Memory B cell (primary cell): ENCODE results near the gene MYBL2.
"Not testable (repeated sequence)": the region's sequence is repeated elsewhere in the genome, so short reads cannot be mapped to it uniquely, and the experiment has no call there.

ENCODE experiments used
- ATAC-seq: fragments of 150-1000 bp; cut with Tn5 transposase; 2 replicates; pipeline ENCODE4 v1.10.0; 2021; ENCODE audit warnings: low read depth, mild to moderate bottlenecking, moderate library complexity
- DNase-seq, 2 donors: peaks; one replicate each; pipeline ENCODE4 v3.0.0; 2022; ENCODE audit warnings: low spot score in 2 of 2
- H3K27ac Mint-ChIP-seq: one replicate; pipeline ENCODE4 v1.8.0; 2022; ENCODE audit warnings: mild to moderate bottlenecking, moderate library complexity, mixed read lengths
- H3K27me3 Mint-ChIP-seq: one replicate; pipeline ENCODE4 v1.8.0; 2022; ENCODE audit warnings: mixed read lengths
- H3K36me3 Mint-ChIP-seq: one replicate; pipeline ENCODE4 v1.8.0; 2022; ENCODE audit warnings: mild to moderate bottlenecking, mixed read lengths
- H3K4me1 Mint-ChIP-seq: one replicate; pipeline ENCODE4 v1.8.0; 2022; ENCODE audit warnings: mixed read lengths
- H3K4me3 Mint-ChIP-seq: one replicate; pipeline ENCODE4 v1.8.0; 2022; ENCODE audit warnings: mild to moderate bottlenecking, moderate library complexity, mixed read lengths
- H3K9me3 Mint-ChIP-seq: one replicate; pipeline ENCODE4 v1.8.0; 2022; ENCODE audit warnings: mixed read lengths

MYBL2 gene

GRCh38 chr20:43740642-43741041 is 73.7 kb downstream of the MYBL2 start:
- no peaks in the 10 kb centered on the region for H3K27me3 Mint-ChIP-seq
- H3K4me1 Mint-ChIP-seq = peaks cover 7% of the 10 kb centered on the region
- DNase-seq (no peak), ATAC-seq (no peak)
- H3K27ac Mint-ChIP-seq = no peak overlapping the region
- peaks cover 1% of the 10 kb centered on the region for H3K9me3 Mint-ChIP-seq
- H3K4me3 Mint-ChIP-seq = no peak overlapping the region
- H3K36me3 Mint-ChIP-seq = no peaks in the 10 kb centered on the region

- H3K36me3 Mint-ChIP-seq = no peaks in the 10 kb centered on the region
- DNase-seq (no peak), ATAC-seq (no peak)
- H3K4me1 Mint-ChIP-seq = peaks cover 4% of the 10 kb centered on the region
- no peaks in the 10 kb centered on the region for H3K27me3 Mint-ChIP-seq
- no peak overlapping the region for H3K27ac Mint-ChIP-seq
- no peaks in the 10 kb centered on the region for H3K9me3 Mint-ChIP-seq
- H3K4me3 Mint-ChIP-seq = no peak overlapping the region
Measured at GRCh38 chr20:43744151-43744611, 77.3 kb downstream of the MYBL2 start.

GRCh38 chr20:43744966-43745730 is 78.2 kb downstream of the MYBL2 start:
- DNase-seq = no peak
- ATAC-seq = peak; percentile 38
- peak overlapping the region; percentile 31 for H3K4me3 Mint-ChIP-seq
- no peak overlapping the region for H3K27ac Mint-ChIP-seq
- H3K36me3 Mint-ChIP-seq = no peaks in the 10 kb centered on the region
- H3K27me3 Mint-ChIP-seq = peaks cover 2% of the 10 kb centered on the region
- H3K9me3 Mint-ChIP-seq = no peaks in the 10 kb centered on the region
- H3K4me1 Mint-ChIP-seq = peaks cover 11% of the 10 kb centered on the region

- Mint-ChIP-seq H3K9me3 (no peaks in the 10 kb centered on the region), H3K4me3 (no peak overlapping the region), H3K36me3 (no peaks in the 10 kb centered on the region), H3K27me3 (peaks cover 3% of the 10 kb centered on the region), H3K4me1 (peaks cover 21% of the 10 kb centered on the region), H3K27ac (no peak overlapping the region)
- no peak for ATAC-seq
- no peak for DNase-seq
Measured at GRCh38 chr20:43746344-43747137, 79.6 kb downstream of the MYBL2 start.

DNA sequence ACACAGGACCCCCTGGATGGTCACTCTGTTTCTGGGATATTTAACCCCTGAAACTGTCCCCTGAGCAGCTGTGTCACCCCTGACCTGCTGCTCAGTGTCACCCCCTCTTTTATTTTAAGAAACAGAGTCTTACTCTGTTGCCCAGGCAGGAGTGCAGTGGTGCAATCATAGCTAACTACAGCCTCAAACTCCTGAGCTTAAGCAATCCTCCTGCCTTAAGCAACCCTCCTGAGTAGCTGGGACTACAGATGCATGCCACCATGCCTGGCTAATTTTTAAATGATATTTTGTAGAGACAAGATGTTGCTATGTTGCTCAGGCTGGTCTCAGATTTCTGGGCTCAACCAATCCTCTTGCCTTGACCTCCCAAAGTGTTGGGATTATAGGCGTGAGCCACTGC is 81.4 kb downstream of the MYBL2 start:
- no peaks in the 10 kb centered on the region for H3K36me3 Mint-ChIP-seq
- no peaks in the 10 kb centered on the region for H3K9me3 Mint-ChIP-seq
- peaks cover 33% of the 10 kb centered on the region for H3K4me1 Mint-ChIP-seq
- H3K4me3 Mint-ChIP-seq = no peak overlapping the region
- ATAC-seq (no peak), DNase-seq (no peak)
- no peak overlapping the region for H3K27ac Mint-ChIP-seq
- peaks cover 3% of the 10 kb centered on the region for H3K27me3 Mint-ChIP-seq

DNA sequence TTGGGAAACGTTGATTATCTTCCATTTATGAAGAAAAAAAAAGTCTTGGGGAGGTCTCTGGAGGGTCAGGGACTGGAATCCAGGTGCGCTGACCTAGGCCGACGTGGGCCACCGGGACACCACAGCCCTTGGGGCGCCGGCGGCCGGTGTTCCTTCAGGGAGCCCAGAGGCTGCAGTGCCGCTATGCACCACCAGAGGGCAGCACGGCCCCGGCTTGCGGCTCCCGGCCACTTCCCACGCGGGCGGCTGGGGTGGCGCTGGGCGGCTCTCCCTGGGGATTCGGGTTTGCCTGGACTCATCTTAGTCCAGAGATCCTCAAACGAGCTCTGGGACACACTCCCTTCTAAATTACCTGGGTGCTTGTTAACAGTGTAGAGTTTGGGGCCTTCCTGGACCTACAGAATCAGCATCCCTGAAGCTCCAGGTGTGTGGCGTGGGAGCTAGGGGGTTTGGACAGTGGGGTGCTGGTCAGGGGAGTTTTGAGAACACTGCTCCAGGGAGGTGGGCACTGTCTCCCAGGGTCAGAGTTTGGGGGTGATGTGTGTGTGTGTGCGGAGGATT is 82.9 kb downstream of the MYBL2 start:
- no peaks in the 10 kb centered on the region for H3K36me3 Mint-ChIP-seq
- ATAC-seq = peak; percentile 65
- H3K4me1 Mint-ChIP-seq = peaks cover 33% of the 10 kb centered on the region
- no peak overlapping the region for H3K4me3 Mint-ChIP-seq
- no peaks in the 10 kb centered on the region for H3K9me3 Mint-ChIP-seq
- H3K27me3 Mint-ChIP-seq = peaks cover 3% of the 10 kb centered on the region
- DNase-seq = peak; percentile 83 to 96
- no peak overlapping the region for H3K27ac Mint-ChIP-seq

DNA sequence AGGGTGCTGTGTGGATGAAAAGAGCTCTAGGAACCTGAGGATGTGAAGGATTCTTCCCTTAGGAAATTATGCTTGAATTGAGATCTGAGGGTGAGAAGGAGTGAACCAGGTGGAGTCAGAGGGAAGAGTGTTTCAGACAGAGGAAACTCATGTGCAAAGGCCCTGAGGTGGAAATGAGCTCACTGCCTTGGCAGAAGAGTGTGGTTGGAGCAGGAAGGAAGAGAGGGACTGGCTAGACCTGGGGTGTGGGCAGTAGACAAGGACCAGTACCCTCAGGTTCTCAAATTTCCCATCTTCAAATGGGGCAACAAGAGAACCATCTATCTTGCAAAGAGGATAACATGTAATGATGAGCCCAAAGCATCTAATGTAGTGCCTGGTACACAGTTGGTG is 83.9 kb downstream of the MYBL2 start:
- no peak overlapping the region for H3K27ac Mint-ChIP-seq
- ATAC-seq = no peak

GRCh38 chr20:43751167-43752050 is 84.5 kb downstream of the MYBL2 start:
- peaks cover 28% of the 10 kb centered on the region for H3K4me1 Mint-ChIP-seq
- no peak overlapping the region for H3K4me3 Mint-ChIP-seq
- peak; percentile 37 for ATAC-seq
- no peak for DNase-seq
- peaks cover 3% of the 10 kb centered on the region for H3K27me3 Mint-ChIP-seq
- no peak overlapping the region for H3K27ac Mint-ChIP-seq
- no peaks in the 10 kb centered on the region for H3K36me3 Mint-ChIP-seq
- H3K9me3 Mint-ChIP-seq = no peaks in the 10 kb centered on the region

More for the DNA sequence above, 83.9 kb downstream of the MYBL2 start:
- H3K4me3 Mint-ChIP-seq = no peak overlapping the region
- peaks cover 28% of the 10 kb centered on the region for H3K4me1 Mint-ChIP-seq
- no peaks in the 10 kb centered on the region for H3K36me3 Mint-ChIP-seq
- peaks cover 3% of the 10 kb centered on the region for H3K27me3 Mint-ChIP-seq
- no peaks in the 10 kb centered on the region for H3K9me3 Mint-ChIP-seq
- DNase-seq = no peak

DNA sequence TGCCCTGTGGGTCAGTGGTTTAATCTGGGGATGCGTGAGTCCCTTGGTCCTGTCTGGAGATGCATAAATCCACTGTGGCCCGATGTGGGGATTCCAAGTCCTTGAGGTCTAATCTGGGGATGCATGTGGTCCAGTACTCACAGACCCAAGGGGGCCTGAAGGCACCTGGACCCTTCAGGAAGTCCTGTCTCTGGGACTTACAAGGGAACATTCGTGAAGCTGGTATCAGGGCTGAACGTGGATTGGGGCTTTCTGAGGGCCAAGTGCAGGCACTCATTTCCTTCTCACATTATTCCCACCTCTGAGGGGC is 85.1 kb downstream of the MYBL2 start:
- H3K27ac Mint-ChIP-seq = no peak overlapping the region
- H3K27me3 Mint-ChIP-seq = peaks cover 3% of the 10 kb centered on the region
- no peak for ATAC-seq

GRCh38 chr20:43752561-43753301 is 85.8 kb downstream of the MYBL2 start:
- Mint-ChIP-seq H3K9me3 (no peaks in the 10 kb centered on the region), H3K27ac (no peak overlapping the region), H3K36me3 (no peaks in the 10 kb centered on the region), H3K4me1 (peaks cover 28% of the 10 kb centered on the region), H3K27me3 (peaks cover 3% of the 10 kb centered on the region), H3K4me3 (no peak overlapping the region)
- no peak for DNase-seq
- peak; percentile 55 for ATAC-seq

More for the DNA sequence above, 85.1 kb downstream of the MYBL2 start:
- H3K4me1 Mint-ChIP-seq = peaks cover 28% of the 10 kb centered on the region
- no peaks in the 10 kb centered on the region for H3K36me3 Mint-ChIP-seq
- DNase-seq = no peak
- no peaks in the 10 kb centered on the region for H3K9me3 Mint-ChIP-seq
- no peak overlapping the region for H3K4me3 Mint-ChIP-seq

DNA sequence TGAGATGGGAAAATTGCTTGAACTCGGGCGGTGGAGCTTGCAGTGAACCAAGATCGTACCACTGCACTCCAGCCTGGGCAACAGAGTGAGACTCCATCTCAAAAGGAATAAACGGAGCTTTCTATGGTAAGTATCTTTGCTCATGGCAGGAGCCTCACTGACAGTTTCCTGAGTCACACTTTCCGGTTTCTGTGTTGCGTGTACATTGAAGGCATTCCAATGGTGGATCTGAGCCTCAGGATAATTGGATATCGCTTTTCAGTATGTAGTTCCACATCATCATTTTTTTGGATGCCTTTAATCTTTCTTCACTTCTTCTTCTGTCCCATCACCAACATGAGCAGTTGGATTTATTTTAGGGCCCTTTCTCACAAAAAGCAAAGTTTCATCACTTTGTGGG is 88.5 kb downstream of the MYBL2 start:
- DNase-seq (no peak), ATAC-seq (no peak)
- H3K4me3 Mint-ChIP-seq = no peak overlapping the region
- no peaks in the 10 kb centered on the region for H3K36me3 Mint-ChIP-seq
- peaks cover 2% of the 10 kb centered on the region for H3K27me3 Mint-ChIP-seq
- no peak overlapping the region for H3K27ac Mint-ChIP-seq
- peaks cover 22% of the 10 kb centered on the region for H3K4me1 Mint-ChIP-seq
- H3K9me3 Mint-ChIP-seq = no peaks in the 10 kb centered on the region

DNA sequence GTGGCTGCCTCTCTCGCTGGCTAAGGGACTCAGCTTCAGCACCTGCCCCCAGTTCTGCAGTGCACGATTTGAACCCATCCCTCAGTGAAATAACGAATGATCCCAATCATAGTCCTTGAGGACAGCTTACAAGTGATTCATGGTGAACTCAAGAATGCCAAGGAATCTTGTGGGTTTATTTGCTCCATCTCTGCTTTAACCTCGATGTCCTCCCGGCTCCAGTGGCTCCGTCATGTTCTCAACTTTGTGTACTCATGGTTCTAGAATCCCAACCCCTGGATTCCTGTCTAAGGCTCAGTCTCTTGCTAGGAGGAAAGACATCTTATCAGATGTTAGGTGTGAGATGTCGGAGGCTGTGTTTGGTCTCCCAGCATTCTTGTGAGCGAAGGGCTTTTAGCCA is 88.9 kb downstream of the MYBL2 start:
- Mint-ChIP-seq H3K4me3 (no peak overlapping the region), H3K4me1 (peaks cover 19% of the 10 kb centered on the region)

DNA sequence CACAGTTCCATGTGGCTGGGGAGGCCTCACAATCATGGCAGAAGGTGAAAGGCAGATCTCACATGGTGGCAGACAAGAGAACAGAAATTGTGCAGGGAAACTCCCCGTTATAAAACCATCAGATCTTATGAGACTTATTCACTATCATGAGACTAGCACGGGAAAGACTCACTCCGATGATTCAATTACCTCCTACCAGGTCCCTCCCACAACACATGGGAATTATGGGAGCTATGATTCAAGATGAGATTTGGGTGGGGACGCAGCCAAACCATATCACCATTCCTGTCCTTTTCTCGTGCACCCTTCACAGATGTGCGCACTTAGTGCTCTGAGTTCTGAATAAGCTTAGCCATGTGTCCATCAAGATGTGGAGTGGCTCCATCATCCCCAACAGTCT is 91.0 kb downstream of the MYBL2 start:
- not testable (repeated sequence) for H3K4me1 Mint-ChIP-seq, H3K4me3 Mint-ChIP-seq, DNase-seq, H3K27ac Mint-ChIP-seq, H3K36me3 Mint-ChIP-seq, H3K9me3 Mint-ChIP-seq, H3K27me3 Mint-ChIP-seq, ATAC-seq

More for the DNA sequence above, 88.9 kb downstream of the MYBL2 start:
- DNase-seq (no peak), ATAC-seq (no peak)
- Mint-ChIP-seq H3K27me3 (no peaks in the 10 kb centered on the region), H3K27ac (no peak overlapping the region), H3K9me3 (no peaks in the 10 kb centered on the region), H3K36me3 (no peaks in the 10 kb centered on the region)
